GM12865 (cell line): ENCODE measurements around the gene AGBL4.

Experiments used
- DNase-seq: peaks from one replicate; pipeline ENCODE4 v3.0.0; 2010; ENCODE audit warnings: low read depth
- H3K4me3 ChIP-seq: 2 replicates; pipeline ENCODE4 v1.5.1; 2011; ENCODE audit warnings: mild to moderate bottlenecking, low read depth, low read length, control low read depth
- TF ChIP-seq, protein P1 (sequence below): IDR thresholded peaks from 2 replicates; pipeline ENCODE4 v1.5.1; 2011; ENCODE audit warnings: low read length, control low read depth, low read depth, inconsistent platforms; ENCODE audit not compliant: insufficient read depth; ENCODE audit errors: missing control alignments

The AGBL4 gene

DNA sequence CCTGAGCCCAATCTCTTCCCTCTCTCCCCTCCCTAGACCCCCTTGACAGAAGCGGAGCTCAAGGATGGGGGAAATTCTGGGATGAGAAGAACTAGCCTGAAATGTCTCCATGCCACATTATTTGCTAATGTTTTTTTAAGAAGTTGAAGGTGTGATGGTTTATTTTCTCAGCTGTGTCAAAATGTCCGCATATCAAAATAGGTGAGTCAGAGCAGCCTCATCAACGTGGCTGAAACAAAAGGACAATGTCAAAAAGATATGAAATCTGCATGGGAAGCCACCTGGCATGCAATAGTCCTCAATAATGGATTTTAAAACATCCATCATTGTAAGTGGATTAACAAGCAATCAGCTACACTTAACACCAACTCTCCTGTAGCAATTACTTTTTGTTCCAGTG, 1348.5 kb downstream of the AGBL4 start:
- TF ChIP-seq, protein P1, sequence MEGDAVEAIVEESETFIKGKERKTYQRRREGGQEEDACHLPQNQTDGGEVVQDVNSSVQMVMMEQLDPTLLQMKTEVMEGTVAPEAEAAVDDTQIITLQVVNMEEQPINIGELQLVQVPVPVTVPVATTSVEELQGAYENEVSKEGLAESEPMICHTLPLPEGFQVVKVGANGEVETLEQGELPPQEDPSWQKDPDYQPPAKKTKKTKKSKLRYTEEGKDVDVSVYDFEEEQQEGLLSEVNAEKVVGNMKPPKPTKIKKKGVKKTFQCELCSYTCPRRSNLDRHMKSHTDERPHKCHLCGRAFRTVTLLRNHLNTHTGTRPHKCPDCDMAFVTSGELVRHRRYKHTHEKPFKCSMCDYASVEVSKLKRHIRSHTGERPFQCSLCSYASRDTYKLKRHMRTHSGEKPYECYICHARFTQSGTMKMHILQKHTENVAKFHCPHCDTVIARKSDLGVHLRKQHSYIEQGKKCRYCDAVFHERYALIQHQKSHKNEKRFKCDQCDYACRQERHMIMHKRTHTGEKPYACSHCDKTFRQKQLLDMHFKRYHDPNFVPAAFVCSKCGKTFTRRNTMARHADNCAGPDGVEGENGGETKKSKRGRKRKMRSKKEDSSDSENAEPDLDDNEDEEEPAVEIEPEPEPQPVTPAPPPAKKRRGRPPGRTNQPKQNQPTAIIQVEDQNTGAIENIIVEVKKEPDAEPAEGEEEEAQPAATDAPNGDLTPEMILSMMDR, result no peak
- no peak overlapping the region for H3K4me3 ChIP-seq
- no peak for DNase-seq

DNA sequence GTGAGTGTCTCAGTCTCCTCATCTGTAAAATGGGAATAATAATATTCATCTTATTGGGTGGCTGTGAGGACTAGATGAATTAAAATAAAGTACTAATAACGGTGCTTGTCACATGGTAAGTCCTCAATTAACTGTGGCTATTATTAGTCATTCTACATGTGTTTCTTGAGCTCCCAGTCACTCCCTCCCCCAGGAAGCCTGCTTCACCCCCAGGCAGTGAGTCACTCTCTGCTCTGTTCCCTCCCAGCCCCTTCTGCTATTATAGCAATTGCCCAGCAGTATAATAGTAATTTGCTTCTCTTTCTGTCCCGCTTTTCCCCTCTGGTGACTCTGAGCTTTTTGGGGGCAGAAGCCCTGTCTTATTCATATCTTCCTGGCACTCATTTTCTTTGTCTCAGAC, 1349.1 kb downstream of the AGBL4 start:
- no peak for DNase-seq
- TF ChIP-seq, protein P1, result no peak
- H3K4me3 ChIP-seq, result no peak overlapping the region

DNA sequence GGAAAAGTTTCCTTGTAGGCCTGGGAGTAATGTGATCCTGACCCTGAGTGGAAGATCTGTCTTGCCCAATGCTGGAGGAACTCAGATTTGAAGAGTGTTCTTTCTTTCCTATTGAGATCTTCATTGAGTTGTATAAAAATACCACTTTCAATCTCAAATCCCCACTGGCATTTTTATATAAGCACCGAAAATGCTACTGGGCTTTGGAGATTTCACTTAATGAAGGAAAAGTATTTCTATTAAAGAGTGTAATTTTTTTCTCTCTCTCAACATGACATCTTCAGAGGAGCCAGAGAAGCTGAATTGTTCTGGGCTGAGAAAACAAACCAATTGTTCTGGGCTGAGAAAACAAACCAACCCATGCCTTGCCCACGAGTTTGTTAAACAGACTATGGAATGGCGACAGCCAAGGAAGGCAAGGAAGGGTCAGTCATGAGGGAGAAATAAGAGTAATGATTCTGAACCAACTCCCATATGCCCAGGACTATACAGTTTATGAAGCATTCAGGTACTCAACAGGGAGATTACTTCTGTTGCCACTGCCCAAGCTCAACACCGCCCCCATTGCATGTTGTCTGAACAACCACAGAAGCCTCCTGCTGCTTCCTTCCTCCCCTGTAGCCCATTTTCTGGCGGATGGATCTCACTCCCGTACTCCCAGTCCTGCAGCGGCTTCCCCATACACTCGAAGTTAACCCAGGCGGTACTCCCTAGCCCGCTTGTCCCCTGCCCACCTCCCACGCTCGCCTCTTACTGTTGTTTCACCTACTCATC, 1350.2 kb downstream of the AGBL4 start:
- TF ChIP-seq, protein P1, result no peak
- no peak overlapping the region for H3K4me3 ChIP-seq
- DNase-seq, result no peak

DNA sequence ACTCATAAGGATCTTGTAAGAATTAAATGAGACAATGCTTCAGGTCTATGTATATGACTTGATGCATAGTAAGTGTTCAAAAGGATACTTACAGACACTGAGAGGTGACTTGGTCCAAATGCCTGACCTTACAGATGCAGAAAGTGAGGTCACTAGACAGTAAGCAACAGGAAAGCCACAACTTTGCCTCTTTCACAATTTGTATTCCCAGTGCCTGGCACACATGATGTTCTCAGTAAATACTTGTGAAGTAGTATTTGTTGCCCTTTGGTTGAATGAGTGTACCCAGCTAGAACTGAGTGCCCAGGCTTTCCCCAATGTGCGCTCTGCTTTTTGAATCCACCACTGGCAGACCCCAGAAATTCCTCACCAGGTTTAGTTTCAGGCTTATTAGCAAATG, 1352.2 kb downstream of the AGBL4 start:
- TF ChIP-seq, protein P1, result no peak
- no peak for DNase-seq
- H3K4me3 ChIP-seq, result no peak overlapping the region

DNA sequence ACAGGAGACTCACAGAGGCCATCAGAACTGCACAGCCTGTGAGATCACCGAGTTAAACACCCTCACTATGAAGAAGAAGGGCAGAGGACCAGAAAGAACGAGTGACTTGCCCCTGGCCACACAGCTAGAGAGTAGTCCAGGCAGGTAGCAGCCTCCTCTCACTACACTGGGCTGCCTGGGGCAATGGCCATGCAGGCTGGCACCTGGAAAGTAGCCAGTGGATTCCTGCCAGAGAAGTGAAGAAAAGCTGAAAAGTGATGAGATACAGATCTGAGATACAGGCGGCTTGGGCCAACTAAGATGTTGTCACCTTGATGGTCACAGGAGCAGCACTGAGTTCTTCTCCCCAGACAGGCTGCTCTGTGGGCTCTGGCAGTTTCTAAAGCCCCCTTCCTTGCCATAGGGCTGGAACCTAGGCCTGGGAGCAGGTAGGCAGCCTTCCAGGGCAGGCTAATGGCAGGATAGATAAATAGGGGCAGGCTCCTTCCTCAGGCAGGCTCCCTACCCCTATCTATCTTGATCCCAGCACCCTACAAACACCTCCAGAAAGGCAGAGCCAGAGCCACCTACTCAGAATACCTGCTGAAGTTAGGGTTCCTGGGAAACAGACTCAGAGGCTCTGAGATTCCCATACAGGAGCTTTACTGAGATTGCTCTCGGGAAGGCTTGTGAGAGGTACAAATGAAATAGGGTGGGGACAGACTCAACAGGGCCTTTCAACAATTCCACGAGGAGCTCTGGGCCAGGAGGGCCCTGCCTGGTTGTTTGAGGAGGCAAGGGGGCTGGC, 1353.3 kb downstream of the AGBL4 start:
- DNase-seq, result no peak
- no peak overlapping the region for H3K4me3 ChIP-seq
- TF ChIP-seq, protein P1, result no peak

DNA sequence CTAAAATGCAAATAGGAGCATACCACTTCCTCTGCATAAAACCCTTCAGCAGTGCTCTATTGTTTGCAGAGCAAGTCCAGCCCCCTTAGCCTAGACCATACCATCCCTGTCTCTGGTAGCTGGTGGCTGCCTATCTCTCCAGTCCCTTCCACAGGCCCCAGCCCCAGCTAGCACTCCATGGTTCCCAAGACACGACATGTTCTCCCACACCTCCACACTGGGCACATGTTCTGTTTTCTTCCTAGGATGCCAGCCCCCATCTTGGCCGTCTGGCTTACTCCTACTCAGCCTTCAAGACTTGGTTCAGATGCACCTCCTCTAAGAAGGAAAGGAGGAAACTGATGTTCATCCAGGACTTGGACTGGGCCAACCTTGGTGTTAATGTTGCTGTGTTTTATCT, 1355.4 kb downstream of the AGBL4 start:
- DNase-seq, result no peak
- TF ChIP-seq, protein P1, result no peak
- H3K4me3 ChIP-seq, result no peak overlapping the region
